ENCODE measurements around the gene GARS1. TPM values are rescaled to one million over a fixed set of nuclear protein-coding genes. Genes with fewer than 3 reads are reported as not detected.

GARS1 gene
- total and polyA plus RNA-seq, 4 donors, result 43.3 to 73.6 (median 67.8) TPM

DNA sequence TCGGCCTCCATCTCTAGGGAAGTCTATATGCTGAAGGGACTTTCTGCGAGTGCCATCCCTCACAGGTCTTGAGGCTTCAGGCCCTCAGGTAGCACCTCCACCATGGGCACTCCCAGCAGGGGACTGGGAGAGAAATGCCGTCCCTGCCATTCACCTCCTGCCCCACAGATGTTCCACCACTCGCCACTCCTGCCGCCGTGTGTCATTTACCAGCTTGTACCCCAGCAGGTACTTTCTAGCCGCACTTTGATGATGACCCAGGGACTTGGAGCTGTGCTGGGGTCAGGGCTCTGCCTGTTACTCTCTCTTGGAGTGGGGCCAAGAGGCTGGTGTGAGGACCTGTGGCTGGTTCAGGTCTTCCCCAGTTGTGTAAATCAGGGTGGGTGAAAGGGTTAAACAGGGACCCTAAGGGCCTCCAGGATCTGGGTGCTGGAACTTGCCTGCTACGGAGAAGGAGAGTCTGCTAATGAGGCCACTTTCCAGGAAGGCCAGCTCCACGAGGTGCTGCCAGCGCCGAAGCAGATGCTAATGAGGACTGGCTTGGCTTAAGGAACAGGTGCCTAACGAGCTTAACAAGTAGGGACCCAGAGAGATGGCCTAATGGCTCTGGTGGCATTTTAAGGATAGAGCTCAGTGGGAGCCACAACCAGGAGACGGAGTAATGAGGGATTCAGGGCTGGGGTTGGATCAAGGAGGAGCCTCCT lies 55.2 kb downstream of the GARS1 start:
- WGBS, result 94% methylated on average over 13 of the region's 13 CpGs
- TF ChIP-seq, protein P1, sequence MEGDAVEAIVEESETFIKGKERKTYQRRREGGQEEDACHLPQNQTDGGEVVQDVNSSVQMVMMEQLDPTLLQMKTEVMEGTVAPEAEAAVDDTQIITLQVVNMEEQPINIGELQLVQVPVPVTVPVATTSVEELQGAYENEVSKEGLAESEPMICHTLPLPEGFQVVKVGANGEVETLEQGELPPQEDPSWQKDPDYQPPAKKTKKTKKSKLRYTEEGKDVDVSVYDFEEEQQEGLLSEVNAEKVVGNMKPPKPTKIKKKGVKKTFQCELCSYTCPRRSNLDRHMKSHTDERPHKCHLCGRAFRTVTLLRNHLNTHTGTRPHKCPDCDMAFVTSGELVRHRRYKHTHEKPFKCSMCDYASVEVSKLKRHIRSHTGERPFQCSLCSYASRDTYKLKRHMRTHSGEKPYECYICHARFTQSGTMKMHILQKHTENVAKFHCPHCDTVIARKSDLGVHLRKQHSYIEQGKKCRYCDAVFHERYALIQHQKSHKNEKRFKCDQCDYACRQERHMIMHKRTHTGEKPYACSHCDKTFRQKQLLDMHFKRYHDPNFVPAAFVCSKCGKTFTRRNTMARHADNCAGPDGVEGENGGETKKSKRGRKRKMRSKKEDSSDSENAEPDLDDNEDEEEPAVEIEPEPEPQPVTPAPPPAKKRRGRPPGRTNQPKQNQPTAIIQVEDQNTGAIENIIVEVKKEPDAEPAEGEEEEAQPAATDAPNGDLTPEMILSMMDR (IDR thresholded peaks at IDR 0.05; ENCODE audit: low read depth, low read length, missing input control), result no peak
- no peak for TF ChIP-seq EGR1 (IDR thresholded peaks at IDR 0.05; ENCODE audit: low read depth in 2 of 2)
- Histone ChIP-seq H3K36me3 (ENCODE audit: control insufficient read depth in 4 of 4, insufficient read depth in 3 of 4, low read depth in 1 of 4, low read length in 3 of 4) (peaks cover 0 to 4% (median 0%) of the 10 kb centered on the region in 4 donors), H3K4me3 (ENCODE audit: low read depth in 1 of 3, low read length in 3 of 3) (no peak overlapping the region), H3K9ac (ENCODE audit: low read depth in 1 of 2, low read length in 2 of 2) (no peak overlapping the region), H3K27me3 (ENCODE audit: control insufficient read depth in 4 of 4, insufficient read depth in 4 of 4, low read length in 3 of 4) (no peaks in the 10 kb centered on the region), H3K4me1 (ENCODE audit: control insufficient read depth in 4 of 4, insufficient read depth in 4 of 4, low read length in 3 of 4) (no peaks in the 10 kb centered on the region), H3K27ac (ENCODE audit: low read depth in 1 of 2, low read length in 2 of 2) (no peak overlapping the region), H3K9me3 (ENCODE audit: control insufficient read depth in 4 of 4, low read length in 3 of 4) (no peaks in the 10 kb centered on the region)
- DNase-seq (ENCODE audit: low spot score), result no peak

DNA sequence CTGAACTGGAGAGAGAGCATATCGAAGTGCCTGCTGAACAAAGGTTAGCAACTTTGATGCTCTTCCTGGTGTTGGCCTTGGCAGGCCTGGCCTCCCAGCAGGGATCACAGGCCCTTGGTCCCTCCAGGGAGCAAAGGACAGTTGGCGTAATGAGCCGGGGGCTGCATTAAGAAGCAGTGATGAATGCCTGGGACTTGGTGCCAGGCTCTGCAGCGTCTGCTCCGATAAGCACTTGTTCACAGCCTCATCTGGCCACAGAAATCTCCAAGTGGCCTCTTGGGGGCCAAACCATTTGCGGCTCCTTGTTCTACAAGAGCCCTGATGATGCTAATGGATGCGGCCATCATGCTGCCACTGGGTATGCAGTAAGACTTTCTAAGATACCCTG lies 55.7 kb downstream of the GARS1 start:
- no peaks in the 10 kb centered on the region for H3K9me3 ChIP-seq (ENCODE audit: control insufficient read depth in 4 of 4, low read length in 3 of 4)
- H3K27me3 ChIP-seq (ENCODE audit: control insufficient read depth in 4 of 4, insufficient read depth in 4 of 4, low read length in 3 of 4), result no peaks in the 10 kb centered on the region
- no peak overlapping the region for H3K4me3 ChIP-seq (ENCODE audit: low read depth in 1 of 3, low read length in 3 of 3)
- WGBS, result 95% methylated on average over 7 of the region's 7 CpGs
- H3K4me1 ChIP-seq (ENCODE audit: control insufficient read depth in 4 of 4, insufficient read depth in 4 of 4, low read length in 3 of 4), result no peaks in the 10 kb centered on the region
- H3K9ac ChIP-seq (ENCODE audit: low read depth in 1 of 2, low read length in 2 of 2), result no peak overlapping the region
- no peak for TF ChIP-seq HNF4A (conservative IDR thresholded peaks at IDR 0.05)
- no peak for TF ChIP-seq FOXA2 (IDR thresholded peaks at IDR 0.05)
- TF ChIP-seq, protein P2, sequence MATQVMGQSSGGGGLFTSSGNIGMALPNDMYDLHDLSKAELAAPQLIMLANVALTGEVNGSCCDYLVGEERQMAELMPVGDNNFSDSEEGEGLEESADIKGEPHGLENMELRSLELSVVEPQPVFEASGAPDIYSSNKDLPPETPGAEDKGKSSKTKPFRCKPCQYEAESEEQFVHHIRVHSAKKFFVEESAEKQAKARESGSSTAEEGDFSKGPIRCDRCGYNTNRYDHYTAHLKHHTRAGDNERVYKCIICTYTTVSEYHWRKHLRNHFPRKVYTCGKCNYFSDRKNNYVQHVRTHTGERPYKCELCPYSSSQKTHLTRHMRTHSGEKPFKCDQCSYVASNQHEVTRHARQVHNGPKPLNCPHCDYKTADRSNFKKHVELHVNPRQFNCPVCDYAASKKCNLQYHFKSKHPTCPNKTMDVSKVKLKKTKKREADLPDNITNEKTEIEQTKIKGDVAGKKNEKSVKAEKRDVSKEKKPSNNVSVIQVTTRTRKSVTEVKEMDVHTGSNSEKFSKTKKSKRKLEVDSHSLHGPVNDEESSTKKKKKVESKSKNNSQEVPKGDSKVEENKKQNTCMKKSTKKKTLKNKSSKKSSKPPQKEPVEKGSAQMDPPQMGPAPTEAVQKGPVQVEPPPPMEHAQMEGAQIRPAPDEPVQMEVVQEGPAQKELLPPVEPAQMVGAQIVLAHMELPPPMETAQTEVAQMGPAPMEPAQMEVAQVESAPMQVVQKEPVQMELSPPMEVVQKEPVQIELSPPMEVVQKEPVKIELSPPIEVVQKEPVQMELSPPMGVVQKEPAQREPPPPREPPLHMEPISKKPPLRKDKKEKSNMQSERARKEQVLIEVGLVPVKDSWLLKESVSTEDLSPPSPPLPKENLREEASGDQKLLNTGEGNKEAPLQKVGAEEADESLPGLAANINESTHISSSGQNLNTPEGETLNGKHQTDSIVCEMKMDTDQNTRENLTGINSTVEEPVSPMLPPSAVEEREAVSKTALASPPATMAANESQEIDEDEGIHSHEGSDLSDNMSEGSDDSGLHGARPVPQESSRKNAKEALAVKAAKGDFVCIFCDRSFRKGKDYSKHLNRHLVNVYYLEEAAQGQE (IDR thresholded peaks at IDR 0.05), result no peak
- TF ChIP-seq FOXA1 (IDR thresholded peaks at IDR 0.05), result no peak
- no peak for TF ChIP-seq HNF4G (IDR thresholded peaks at IDR 0.05)
- TF ChIP-seq, protein P3, sequence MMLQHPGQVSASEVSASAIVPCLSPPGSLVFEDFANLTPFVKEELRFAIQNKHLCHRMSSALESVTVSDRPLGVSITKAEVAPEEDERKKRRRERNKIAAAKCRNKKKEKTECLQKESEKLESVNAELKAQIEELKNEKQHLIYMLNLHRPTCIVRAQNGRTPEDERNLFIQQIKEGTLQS (IDR thresholded peaks at IDR 0.05), result no peak
- TF ChIP-seq NR2F2 (IDR thresholded peaks at IDR 0.05), result no peak
- TF ChIP-seq RXRA (IDR thresholded peaks at IDR 0.05), result no peak
- no peak for TF ChIP-seq SP1 (IDR thresholded peaks at IDR 0.05)
- TF ChIP-seq EGR1 (IDR thresholded peaks at IDR 0.05; ENCODE audit: low read depth in 2 of 2), result no peak
- no peak overlapping the region for H3K27ac ChIP-seq (ENCODE audit: low read depth in 1 of 2, low read length in 2 of 2)
- no peak for DNase-seq (ENCODE audit: low spot score)
- H3K36me3 ChIP-seq (ENCODE audit: control insufficient read depth in 4 of 4, insufficient read depth in 3 of 4, low read depth in 1 of 4, low read length in 3 of 4), result peaks cover 0 to 4% (median 0%) of the 10 kb centered on the region in 4 donors

DNA sequence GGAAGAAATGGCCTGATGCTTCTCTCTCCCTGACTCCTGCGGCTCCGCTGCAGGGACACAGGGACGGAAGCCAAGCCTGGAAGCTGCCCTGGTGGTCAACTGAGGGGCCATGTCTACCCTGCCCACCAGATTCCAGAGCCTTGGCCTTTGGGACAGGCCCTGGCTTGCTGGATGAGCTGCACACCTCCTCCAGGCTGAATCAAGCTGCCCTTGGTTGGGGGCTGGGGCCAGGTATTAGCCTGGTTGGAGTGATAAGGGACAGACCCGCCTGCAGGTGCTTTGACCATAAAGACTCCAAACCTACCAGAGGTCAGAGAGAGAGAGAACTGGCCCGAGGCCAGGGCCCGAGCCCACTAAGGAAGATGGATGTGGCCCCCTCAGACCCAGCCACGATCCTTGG lies 57.5 kb downstream of the GARS1 start:
- H3K4me1 ChIP-seq (ENCODE audit: control insufficient read depth in 4 of 4, insufficient read depth in 4 of 4, low read length in 3 of 4), result no peaks in the 10 kb centered on the region
- no peaks in the 10 kb centered on the region for H3K36me3 ChIP-seq (ENCODE audit: control insufficient read depth in 4 of 4, insufficient read depth in 3 of 4, low read depth in 1 of 4, low read length in 3 of 4)
- WGBS, result 90% methylated on average over 7 of the region's 7 CpGs
- H3K27me3 ChIP-seq (ENCODE audit: control insufficient read depth in 4 of 4, insufficient read depth in 4 of 4, low read length in 3 of 4), result no peaks in the 10 kb centered on the region
- no peak overlapping the region for H3K27ac ChIP-seq (ENCODE audit: low read depth in 1 of 2, low read length in 2 of 2)
- H3K9ac ChIP-seq (ENCODE audit: low read depth in 1 of 2, low read length in 2 of 2), result no peak overlapping the region
- no peaks in the 10 kb centered on the region for H3K9me3 ChIP-seq (ENCODE audit: control insufficient read depth in 4 of 4, low read length in 3 of 4)
- no peak for DNase-seq (ENCODE audit: low spot score)
- H3K4me3 ChIP-seq (ENCODE audit: low read depth in 1 of 3, low read length in 3 of 3), result no peak overlapping the region
- no peak for TF ChIP-seq RXRA (IDR thresholded peaks at IDR 0.05)
- TF ChIP-seq JUND (IDR thresholded peaks at IDR 0.05), result no peak
- no peak for TF ChIP-seq NR2F2 (IDR thresholded peaks at IDR 0.05)
- TF ChIP-seq, protein P4, sequence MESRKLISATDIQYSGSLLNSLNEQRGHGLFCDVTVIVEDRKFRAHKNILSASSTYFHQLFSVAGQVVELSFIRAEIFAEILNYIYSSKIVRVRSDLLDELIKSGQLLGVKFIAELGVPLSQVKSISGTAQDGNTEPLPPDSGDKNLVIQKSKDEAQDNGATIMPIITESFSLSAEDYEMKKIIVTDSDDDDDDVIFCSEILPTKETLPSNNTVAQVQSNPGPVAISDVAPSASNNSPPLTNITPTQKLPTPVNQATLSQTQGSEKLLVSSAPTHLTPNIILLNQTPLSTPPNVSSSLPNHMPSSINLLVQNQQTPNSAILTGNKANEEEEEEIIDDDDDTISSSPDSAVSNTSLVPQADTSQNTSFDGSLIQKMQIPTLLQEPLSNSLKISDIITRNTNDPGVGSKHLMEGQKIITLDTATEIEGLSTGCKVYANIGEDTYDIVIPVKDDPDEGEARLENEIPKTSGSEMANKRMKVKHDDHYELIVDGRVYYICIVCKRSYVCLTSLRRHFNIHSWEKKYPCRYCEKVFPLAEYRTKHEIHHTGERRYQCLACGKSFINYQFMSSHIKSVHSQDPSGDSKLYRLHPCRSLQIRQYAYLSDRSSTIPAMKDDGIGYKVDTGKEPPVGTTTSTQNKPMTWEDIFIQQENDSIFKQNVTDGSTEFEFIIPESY (IDR thresholded peaks at IDR 0.05), result no peak
- no peak for TF ChIP-seq SP1 (IDR thresholded peaks at IDR 0.05)
- TF ChIP-seq EGR1 (IDR thresholded peaks at IDR 0.05; ENCODE audit: low read depth in 2 of 2), result no peak
- TF ChIP-seq HNF4A (conservative IDR thresholded peaks at IDR 0.05), result no peak
- TF ChIP-seq, protein P5, sequence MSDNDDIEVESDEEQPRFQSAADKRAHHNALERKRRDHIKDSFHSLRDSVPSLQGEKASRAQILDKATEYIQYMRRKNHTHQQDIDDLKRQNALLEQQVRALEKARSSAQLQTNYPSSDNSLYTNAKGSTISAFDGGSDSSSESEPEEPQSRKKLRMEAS (IDR thresholded peaks at IDR 0.05), result no peak
- TF ChIP-seq YY1 (IDR thresholded peaks at IDR 0.05), result no peak
- no peak for TF ChIP-seq HNF4G (IDR thresholded peaks at IDR 0.05)
- TF ChIP-seq, protein P1 (IDR thresholded peaks at IDR 0.05; ENCODE audit: low read depth, low read length, missing input control), result no peak
- no peak for TF ChIP-seq TAF1 (conservative IDR thresholded peaks at IDR 0.05)
- no peak for TF ChIP-seq GABPA (IDR thresholded peaks at IDR 0.05 in 1 of 2, conservative IDR thresholded peaks at IDR 0.05 in 1 of 2)
